Right ventricle myocardium inferior (tissue), 1 donor: ENCODE measurements around the gene NRXN3. TPM values are rescaled to one million over a fixed set of nuclear protein-coding genes. Genes with fewer than 3 reads are reported as not detected.

Experiments used
- ATAC-seq: fragments of 200-7000 bp; cut with Tn5 transposase; one replicate; pipeline ENCODE4 v1.9.1; 2020; ENCODE audit warnings: mild to moderate bottlenecking, moderate library complexity
- DNase-seq: peaks from one replicate; pipeline ENCODE4 v3.0.0; 2021; ENCODE audit errors: missing footprints
- intact Hi-C: fragments of 100-400 bp; cut with DNase I; formaldehyde crosslinking; loops from one replicate; pipeline ENCODE4 v1.11.0; 2022
- total RNA-seq: library from RNA; stranded (reverse); fragmentation: NEBNext Ultra II Directional; extraction: Animal tissue kit (Norgen Biotek cat#: 25700); gene quantifications from one replicate; pipeline ENCODE4 v1.2.1, GENCODE V29; 2021
- donor health status: DM: no; HTN: yes; CAD: no; lungs with severe emphysema.

NRXN3 gene
- total RNA-seq, 1 donor from 2014 or later: 1.4 TPM

DNA sequence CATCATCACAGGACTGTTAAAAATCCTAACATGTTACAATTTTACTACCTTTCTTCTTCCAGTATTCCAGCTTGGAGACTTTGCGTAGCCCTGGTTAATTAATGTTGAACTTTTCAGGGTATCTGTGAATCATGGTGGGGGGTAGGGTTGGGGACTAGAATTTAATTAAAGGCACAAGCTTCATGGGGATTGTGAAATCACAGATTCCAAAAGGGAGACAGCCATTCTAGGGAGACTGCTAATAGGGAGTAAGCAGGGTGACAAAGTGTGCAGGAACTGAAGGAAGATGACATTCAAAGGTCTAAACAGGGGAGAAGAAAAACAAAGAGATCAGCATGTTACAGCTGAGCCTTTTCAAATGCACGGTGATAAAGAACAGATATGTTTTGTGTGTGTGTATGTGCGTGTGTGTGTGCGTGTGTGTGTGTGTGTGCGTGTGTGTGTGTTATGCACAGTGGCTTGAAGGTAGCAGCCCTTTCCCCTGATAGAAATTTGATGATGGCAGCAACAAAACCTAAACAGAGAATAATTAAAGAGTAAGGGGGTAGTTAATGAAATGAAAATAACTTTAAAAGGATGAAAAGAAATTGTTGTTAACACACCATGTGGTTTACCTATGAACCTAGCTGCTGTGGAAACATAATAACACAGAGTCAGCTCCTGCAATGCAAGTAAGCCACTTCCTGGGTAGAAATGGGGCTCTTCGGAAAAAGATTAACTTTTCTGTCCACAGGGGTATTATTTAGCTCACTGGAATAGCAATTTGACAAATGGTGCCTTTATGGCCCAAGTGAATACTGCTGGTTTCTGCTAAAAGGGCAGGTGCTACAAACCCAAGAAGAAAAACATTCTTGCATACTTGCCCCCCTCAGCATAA lies 1459.5 kb downstream of the NRXN3 start:
- intact Hi-C loops: no loop called here
- DNase-seq (no peak), ATAC-seq (no peak)

DNA sequence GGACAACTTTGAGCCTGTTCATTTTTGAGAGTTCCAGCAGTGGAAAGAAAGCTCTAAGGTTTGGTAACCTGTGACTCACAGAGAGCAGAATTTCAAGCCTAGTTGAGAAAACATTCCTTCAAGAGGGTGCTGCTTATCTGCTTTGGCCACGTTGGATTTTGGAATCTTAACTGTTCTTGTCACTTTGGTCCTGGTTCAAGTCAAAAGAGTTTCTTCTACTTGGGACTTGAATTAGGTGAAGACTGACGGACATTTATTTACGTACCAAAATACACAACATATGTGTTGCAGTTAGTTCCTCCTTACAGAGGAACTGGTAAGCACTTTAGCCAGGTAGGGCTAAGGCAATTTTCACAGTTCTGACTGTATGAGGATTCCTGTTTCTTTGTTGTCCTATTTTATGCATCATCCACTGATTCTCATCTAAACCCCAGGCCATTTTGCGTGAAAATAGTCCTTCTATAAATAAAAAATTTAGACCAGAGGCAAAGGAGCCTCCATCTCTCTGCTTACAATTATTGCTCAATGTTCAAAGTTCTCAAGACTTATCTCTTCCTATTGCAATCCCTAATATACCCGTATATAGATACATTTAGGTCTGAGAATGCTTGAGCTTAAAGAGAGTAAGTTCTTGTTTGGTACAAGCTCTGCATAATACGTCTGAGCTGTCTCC lies 1460.3 kb downstream of the NRXN3 start:
- intact Hi-C loops: no loop called here
- no peak for ATAC-seq
- no peak for DNase-seq

- ATAC-seq (no peak), DNase-seq (no peak)
- intact Hi-C loops: no loop called here
These were observed 1461.1 kb downstream of the NRXN3 start for GRCh38 chr14:79631276-79631675.

DNA sequence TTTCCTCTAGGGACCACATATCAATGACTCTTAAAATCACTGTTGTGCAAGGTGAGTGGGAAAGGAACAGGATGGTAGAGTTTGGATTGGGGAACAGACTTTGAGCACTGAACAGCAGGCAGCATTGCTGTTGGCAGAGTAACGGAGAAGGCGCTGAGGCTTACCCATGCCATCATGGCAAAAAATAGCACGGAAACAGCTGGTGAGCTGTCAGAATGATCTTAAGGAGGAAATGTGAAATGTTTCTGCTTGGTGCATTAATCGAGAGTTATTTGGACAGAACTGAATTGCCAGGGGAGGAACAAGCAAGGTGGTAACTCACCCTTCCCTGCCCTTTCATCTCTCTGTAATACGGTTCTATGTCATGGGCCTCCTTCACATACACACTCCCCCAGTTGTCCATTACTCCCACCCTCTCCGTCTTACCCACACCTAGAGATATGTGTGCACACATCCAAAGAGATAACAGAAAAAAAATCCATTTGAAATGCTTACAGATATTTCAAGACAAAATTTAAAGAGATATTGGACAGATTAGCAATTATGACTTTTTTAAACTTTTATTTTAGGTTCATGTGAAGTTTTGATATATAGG lies 1468.6 kb downstream of the NRXN3 start:
- intact Hi-C loops: no loop called here
- DNase-seq: no peak
- ATAC-seq: no peak

GRCh38 chr14:79639613-79640012 lies 1469.4 kb downstream of the NRXN3 start:
- no peak for DNase-seq
- no peak for ATAC-seq
- intact Hi-C loops: no loop called here

GRCh38 chr14:79641371-79641770 lies 1471.2 kb downstream of the NRXN3 start:
- DNase-seq (no peak), ATAC-seq (no peak)
- intact Hi-C loops: no loop called here

DNA sequence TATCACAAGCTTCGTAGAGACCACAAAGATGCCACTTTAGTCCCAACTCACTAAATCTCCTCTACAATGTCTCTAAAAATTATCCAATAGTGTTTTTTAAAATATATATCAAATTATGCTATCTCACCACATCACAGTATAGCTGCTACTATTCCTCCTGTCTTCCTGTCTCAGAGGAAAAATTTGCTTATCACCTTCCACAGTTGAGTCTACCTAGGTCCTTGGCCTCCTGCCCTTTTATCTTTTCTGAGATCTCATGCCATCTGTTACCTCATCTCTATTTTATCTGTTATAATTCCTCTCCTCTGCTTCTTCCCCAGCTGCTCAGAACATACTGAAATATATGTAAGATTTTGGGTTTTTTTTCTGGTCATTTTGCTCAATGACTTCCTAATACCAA lies 1473.0 kb downstream of the NRXN3 start:
- intact Hi-C loops: no loop called here
- ATAC-seq: no peak

DNA sequence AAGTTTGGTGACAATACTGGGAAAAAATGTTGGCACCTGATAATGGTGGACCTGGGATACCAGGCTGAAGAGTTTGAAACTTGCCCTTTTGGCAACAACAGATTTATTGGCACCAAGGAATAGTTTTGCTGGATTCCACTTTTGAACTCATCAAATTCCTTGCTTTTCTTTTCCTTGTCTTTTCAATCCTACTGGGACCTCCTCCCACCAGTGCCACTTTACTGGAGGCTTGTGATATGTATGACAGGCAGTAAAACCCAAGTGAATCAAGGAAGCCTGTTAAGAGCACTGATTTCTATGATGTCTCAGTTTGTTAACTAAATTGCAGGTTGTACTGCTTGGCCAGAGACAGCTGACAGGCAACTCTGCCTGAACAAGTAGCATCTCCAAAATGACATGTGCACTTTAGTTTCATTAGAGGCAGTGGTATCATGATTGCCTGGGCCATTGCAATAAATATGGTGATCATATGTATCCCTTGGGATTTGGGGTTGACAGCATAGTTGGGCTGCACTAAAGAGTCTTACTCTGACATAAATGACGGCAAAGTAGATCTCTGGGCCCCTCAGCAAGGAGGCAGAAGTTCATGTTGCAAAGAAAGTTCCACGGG lies 1475.7 kb downstream of the NRXN3 start:
- intact Hi-C loops: no loop called here
- DNase-seq (no peak), ATAC-seq (no peak)

More for the DNA sequence above, 1473.0 kb downstream of the NRXN3 start:
- DNase-seq: no peak

DNA sequence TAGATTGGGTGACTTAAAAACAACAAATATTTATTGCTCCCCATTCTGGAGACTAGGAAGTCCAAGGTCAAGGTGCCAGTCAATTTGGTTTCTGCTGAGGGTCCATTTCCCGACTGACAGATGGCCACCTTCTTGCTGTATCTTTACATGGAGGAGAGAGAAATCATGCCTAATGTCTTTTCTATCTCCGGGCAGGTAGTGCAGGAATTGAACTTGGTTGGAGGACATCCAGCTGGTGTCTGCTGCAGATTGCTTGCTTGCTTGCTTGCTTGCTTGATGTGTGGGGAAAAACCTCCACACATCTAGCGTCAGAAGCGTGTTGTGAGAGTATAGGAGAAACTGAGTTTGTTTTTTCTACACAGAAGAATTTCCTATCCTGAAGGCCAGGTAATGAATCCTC lies 1479.7 kb downstream of the NRXN3 start:
- intact Hi-C loops: no loop called here
- no peak for DNase-seq
- no peak for ATAC-seq

DNA sequence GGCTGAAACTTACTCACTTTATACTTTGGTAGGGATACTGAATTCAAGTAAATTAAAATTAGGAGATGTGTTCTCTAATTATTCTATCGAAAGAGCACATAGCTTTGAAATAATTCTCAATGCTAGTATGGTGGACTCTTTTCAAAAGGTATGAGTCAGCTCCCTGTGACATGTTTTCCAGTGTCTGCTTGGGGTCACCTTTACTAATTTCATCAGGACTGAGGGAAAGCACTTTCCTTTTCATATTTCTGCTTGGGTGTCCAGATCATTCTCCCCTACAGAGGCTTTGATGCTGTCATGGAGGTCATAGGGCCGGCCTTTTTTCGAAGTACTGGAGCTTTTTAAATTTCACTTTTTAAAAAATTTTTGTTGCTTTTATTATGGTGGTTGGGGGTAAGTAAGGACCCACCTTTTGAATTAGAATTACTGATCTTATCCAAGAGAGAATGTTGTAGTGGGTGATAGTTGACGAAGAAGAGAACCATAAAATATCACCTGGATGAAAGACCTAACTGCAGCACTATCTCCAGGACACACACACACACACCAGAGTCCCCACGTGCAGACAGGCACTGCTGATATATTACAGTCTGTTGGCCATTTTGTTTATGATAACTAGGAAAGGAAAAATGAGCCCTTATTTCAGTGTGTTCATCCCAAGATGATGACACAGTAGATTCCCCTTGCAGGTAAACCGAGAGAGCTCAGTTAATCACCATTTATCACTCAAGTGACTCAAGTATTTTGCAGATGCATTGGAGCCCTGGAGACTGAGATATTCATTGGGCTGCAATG lies 1482.5 kb downstream of the NRXN3 start:
- ATAC-seq (no peak), DNase-seq (no peak)
- intact Hi-C loops: no loop called here

- no peak for ATAC-seq
These were observed 1485.9 kb downstream of the NRXN3 start for GRCh38 chr14:79656056-79656455.

GRCh38 chr14:79656496-79656895 lies 1486.3 kb downstream of the NRXN3 start:
- DNase-seq (no peak), ATAC-seq (no peak)
- intact Hi-C loops: no loop called here

More at GRCh38 chr14:79656056-79656455, 1485.9 kb downstream of the NRXN3 start:
- DNase-seq: no peak
- intact Hi-C loops: no loop called here

DNA sequence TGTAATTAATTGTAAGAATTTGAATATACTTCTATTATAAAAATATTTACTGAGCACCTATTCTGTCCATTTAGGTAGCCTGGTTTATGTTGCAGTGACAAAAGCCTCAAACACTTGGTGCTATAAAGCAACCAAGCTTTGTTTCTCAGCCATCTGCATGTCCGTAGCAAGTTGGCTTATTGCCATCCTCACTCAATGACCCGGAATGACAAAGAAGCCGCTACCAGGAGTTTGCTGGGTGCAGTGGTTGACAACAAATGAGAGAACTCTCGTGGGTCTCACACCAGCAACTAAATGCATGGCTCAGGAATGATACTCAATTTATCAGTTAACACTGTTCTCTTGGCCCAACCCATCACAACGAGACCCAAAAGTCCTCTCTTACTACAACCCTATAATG lies 1488.0 kb downstream of the NRXN3 start:
- ATAC-seq: no peak

GRCh38 chr14:79658769-79659168 lies 1488.6 kb downstream of the NRXN3 start:
- intact Hi-C loops: no loop called here
- ATAC-seq: no peak
- DNase-seq: no peak

More for the DNA sequence above, 1488.0 kb downstream of the NRXN3 start:
- no peak for DNase-seq
- intact Hi-C loops: no loop called here

- intact Hi-C loops: no loop called here
- DNase-seq (no peak), ATAC-seq (no peak)
These were observed 1490.1 kb downstream of the NRXN3 start for GRCh38 chr14:79660053-79660939.

GRCh38 chr14:79661752-79662151 lies 1491.6 kb downstream of the NRXN3 start:
- ATAC-seq: no peak
- no peak for DNase-seq
- intact Hi-C loops: no loop called here

DNA sequence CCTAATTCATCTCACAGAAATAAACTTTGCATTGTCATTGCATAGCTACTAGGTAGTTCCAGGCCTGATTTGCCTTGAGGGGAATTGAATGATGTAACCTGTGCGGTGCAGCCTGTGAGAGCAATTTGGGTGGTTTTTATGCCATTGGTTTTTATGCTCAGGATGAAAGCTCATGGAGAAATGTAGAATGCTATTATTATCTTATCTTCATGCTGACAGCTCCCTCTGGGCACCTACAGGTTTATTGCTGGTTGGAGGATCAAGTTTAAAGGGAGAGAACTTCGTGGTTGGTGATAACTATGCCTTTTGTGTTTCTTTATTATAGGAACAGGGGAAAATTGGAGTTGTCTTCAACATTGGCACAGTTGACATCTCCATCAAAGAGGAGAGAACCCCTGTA lies 1493.3 kb downstream of the NRXN3 start:
- intact Hi-C loops: no loop called here
- DNase-seq: no peak
- no peak for ATAC-seq

GRCh38 chr14:79665556-79665955 lies 1495.4 kb downstream of the NRXN3 start:
- DNase-seq (no peak), ATAC-seq (no peak)
- intact Hi-C loops: no loop called here
